GM23338 (cell line): ENCODE data around the gene NELL2. TPM values are rescaled to one million over a fixed set of nuclear protein-coding genes. Genes with fewer than 3 reads are reported as not detected.

Source experiments
- ATAC-seq: fragments of 200-7000 bp; cut with Tn5 transposase; 3 replicates; pipeline ENCODE4 v1.9.1; 2020
- DNase-seq: peaks from one replicate; pipeline ENCODE4 v3.0.0-alpha.2; 2015; ENCODE audit warnings: low spot score
- H2AFZ ChIP-seq: fragments of 200-600 bp; sonication (generic); 2 replicates; pipeline ENCODE4 v1.8.0; 2016; ENCODE audit warnings: antibody characterized with exemption, mild to moderate bottlenecking, moderate library complexity
- H3F3A ChIP-seq: fragments of 200-600 bp; sonication (generic); replicated peaks from 2 replicates; pipeline ENCODE4 v1.8.0; 2017; ENCODE audit warnings: antibody characterized with exemption, mixed run types, low read depth
- H3K27ac ChIP-seq: fragments of 200-600 bp; sonication (generic); 2 replicates; pipeline ENCODE4 v1.6.1; 2016; ENCODE audit warnings: low read depth
- H3K27me3 ChIP-seq: fragments of 200-600 bp; sonication (generic); 2 replicates; pipeline ENCODE4 v1.8.0; 2016; ENCODE audit warnings: mild to moderate bottlenecking, mixed run types, moderate library complexity; ENCODE audit not compliant: insufficient read depth
- H3K36me3 ChIP-seq: fragments of 200-600 bp; sonication (generic); 2 replicates; pipeline ENCODE4 v1.8.0; 2016; ENCODE audit warnings: mild to moderate bottlenecking; ENCODE audit not compliant: insufficient read depth
- H3K4me1 ChIP-seq: fragments of 200-600 bp; sonication (generic); 2 replicates; pipeline ENCODE4 v1.8.0; 2016; ENCODE audit warnings: mild to moderate bottlenecking, moderate library complexity; ENCODE audit not compliant: insufficient read depth
- H3K4me2 ChIP-seq: fragments of 200-600 bp; sonication (generic); 2 replicates; pipeline ENCODE4 v1.7.1; 2017; ENCODE audit warnings: mixed run types
- H3K4me3 ChIP-seq: fragments of 200-600 bp; sonication (generic); 2 replicates; pipeline ENCODE4 v1.6.1; 2016; ENCODE audit warnings: mixed run types
- H3K79me2 ChIP-seq: fragments of 200-600 bp; sonication (generic); replicated peaks from 2 replicates; pipeline ENCODE4 v1.8.0; 2017; ENCODE audit warnings: mild to moderate bottlenecking; ENCODE audit not compliant: insufficient read depth
- H3K9me2 ChIP-seq: fragments of 200-600 bp; sonication (generic); 2 replicates; pipeline ENCODE4 v1.8.0; 2017; ENCODE audit not compliant: insufficient read depth
- H4K20me1 ChIP-seq: fragments of 200-600 bp; sonication (generic); replicated peaks from 2 replicates; pipeline ENCODE4 v1.8.0; 2017; ENCODE audit warnings: mild to moderate bottlenecking; ENCODE audit not compliant: insufficient read depth
- H3K27ac Mint-ChIP-seq: 2 replicates; pipeline ENCODE4 v1.8.0; 2020; ENCODE audit warnings: inconsistent platforms, mild to moderate bottlenecking, moderate library complexity, mixed read lengths
- H3K27me3 Mint-ChIP-seq: 3 replicates; pipeline ENCODE4 v1.8.0; 2022; ENCODE audit warnings: low read depth, mild to moderate bottlenecking, moderate library complexity, mixed read lengths, inconsistent platforms; ENCODE audit not compliant: insufficient read depth, poor library complexity
- H3K36me3 Mint-ChIP-seq: 3 replicates; pipeline ENCODE4 v1.8.0; 2021; ENCODE audit warnings: low read depth, mild to moderate bottlenecking, inconsistent platforms, moderate library complexity, mixed read lengths
- H3K4me1 Mint-ChIP-seq: 3 replicates; pipeline ENCODE4 v1.8.0; 2020; ENCODE audit warnings: mild to moderate bottlenecking, inconsistent platforms, mixed read lengths
- H3K4me3 Mint-ChIP-seq: 3 replicates; pipeline ENCODE4 v1.8.0; 2021; ENCODE audit warnings: moderate library complexity, mild to moderate bottlenecking, inconsistent platforms, mixed read lengths
- H3K9me3 Mint-ChIP-seq: 3 replicates; pipeline ENCODE4 v1.8.0; 2020; ENCODE audit warnings: moderate library complexity, mild to moderate bottlenecking, inconsistent platforms, mixed read lengths
- CREB1 ChIP-seq: fragments of 250-450 bp; sonication (Bioruptor Pico); IDR thresholded peaks from 2 replicates; pipeline ENCODE4 v1.5.0; 2020; ENCODE audit warnings: low read depth, mild to moderate bottlenecking, moderate library complexity
- CTCF ChIP-seq, 2 experiments: fragments of 200-600 bp in 1 of 2; sonication (generic) in 1 of 2; conservative IDR thresholded peaks; 2 replicates each; pipeline versions ENCODE4 v1.5.1 to v1.6.1; 2016 to 2017; ENCODE audit warnings: antibody characterized with exemption in 2 of 2, low read depth in 2 of 2, mild to moderate bottlenecking in 2 of 2, moderate library complexity in 1 of 2
- ETS1 ChIP-seq: IDR thresholded peaks from 2 replicates; pipeline ENCODE4 v1.6.1; 2016; ENCODE audit warnings: antibody characterized with exemption
- EZH2 ChIP-seq: fragments of 200-600 bp; sonication (generic); IDR thresholded peaks from one replicate; pipeline ENCODE4 v1.8.0; 2017; ENCODE audit warnings: antibody characterized with exemption, mild to moderate bottlenecking, low read depth; ENCODE audit not compliant: unreplicated experiment
- EZH2phosphoT487 ChIP-seq: fragments of 200-600 bp; sonication (generic); IDR thresholded peaks from one replicate; pipeline ENCODE4 v1.8.1; 2018; ENCODE audit warnings: antibody characterized with exemption; ENCODE audit not compliant: unreplicated experiment
- JUNB ChIP-seq: IDR thresholded peaks from one replicate; pipeline ENCODE4 v1.6.1; 2016; ENCODE audit warnings: antibody characterized with exemption; ENCODE audit not compliant: unreplicated experiment
- NANOG ChIP-seq: IDR thresholded peaks from 2 replicates; pipeline ENCODE4 v1.6.1; 2016; ENCODE audit warnings: antibody characterized with exemption, borderline replicate concordance
- POLR2AphosphoS5 ChIP-seq: IDR thresholded peaks from 2 replicates; pipeline ENCODE4 v1.6.1; 2016; ENCODE audit warnings: antibody characterized with exemption, low read depth
- REST ChIP-seq: IDR thresholded peaks from one replicate; pipeline ENCODE4 v1.6.1; 2018; ENCODE audit warnings: antibody characterized with exemption; ENCODE audit not compliant: unreplicated experiment
- STAT1 ChIP-seq: IDR thresholded peaks from one replicate; pipeline ENCODE4 v1.6.1; 2016; ENCODE audit warnings: antibody characterized with exemption; ENCODE audit not compliant: unreplicated experiment
- ZNF114 ChIP-seq: fragments of 250-450 bp; sonication (Bioruptor Pico); IDR thresholded peaks from 2 replicates; pipeline ENCODE4 v1.5.0; 2020; ENCODE audit warnings: mild to moderate bottlenecking, moderate library complexity
- ZNF331 ChIP-seq: fragments of 250-450 bp; sonication (Bioruptor Pico); IDR thresholded peaks from 2 replicates; pipeline ENCODE4 v1.5.0; 2020; ENCODE audit warnings: low read depth, mild to moderate bottlenecking, moderate library complexity
- ZNF462 ChIP-seq: fragments of 250-450 bp; sonication (Bioruptor Pico); IDR thresholded peaks from 2 replicates; pipeline ENCODE4 v1.5.0; 2020; ENCODE audit warnings: mild to moderate bottlenecking, moderate library complexity
- polyA plus RNA-seq: library from polyadenylated mRNA; unstranded; fragments of >200 nt; fragmentation: Nextera tagmentation; extraction: Ambion mirVana; gene quantifications from 2 replicates; pipeline ENCODE4 v1.2.1, GENCODE V29; 2016
- total RNA-seq: library from RNA; depleted of rRNA; stranded (reverse); fragments of >200 nt; shearing (Covaris generic); gene quantifications from 2 replicates; pipeline ENCODE4 v1.2.3, GENCODE V29; 2014

The NELL2 gene
- total and polyA plus RNA-seq, 2 experiments from 2014 or later: 25.1 to 99.5 TPM

- no peak for TF ChIP-seq ZNF462 (CRISPR knock-in tag)
- no peak for TF ChIP-seq POLR2AphosphoS5
- TF ChIP-seq ETS1: no peak
- no peak for TF ChIP-seq REST
- no peak for TF ChIP-seq CREB1 (CRISPR knock-in tag)
- TF ChIP-seq ZNF331: no peak
- no peak for TF ChIP-seq CTCF (conservative IDR thresholded peaks at IDR 0.05; ENCODE audit: low read depth in 2 of 2)
- TF ChIP-seq EZH2phosphoT487: no peak
- TF ChIP-seq ZNF114 (CRISPR knock-in tag): no peak
- TF ChIP-seq EZH2: no peak
- TF ChIP-seq NANOG: no peak
- no peak for TF ChIP-seq STAT1
- no peak for TF ChIP-seq JUNB
- Mint-ChIP-seq H3K36me3 (no peaks in the 10 kb centered on the region), H3K9me3 (no peaks in the 10 kb centered on the region), H3K27me3 (no peaks in the 10 kb centered on the region), H3K4me3 (no peak overlapping the region), H3K27ac (no peak overlapping the region), H3K4me1 (no peaks in the 10 kb centered on the region; the same call in 1 of the 3 replicates)
- Histone ChIP-seq H3K27me3 (no peaks in the 10 kb centered on the region), H4K20me1 (no peaks in the 10 kb centered on the region), H3F3A (no peaks in the 10 kb centered on the region), H3K4me2 (no peak overlapping the region), H3K36me3 (no peaks in the 10 kb centered on the region), H3K4me1 (no peaks in the 10 kb centered on the region; the same call in 1 of the 2 replicates), H3K4me3 (no peak overlapping the region), H3K79me2 (no peaks in the 10 kb centered on the region), H2AFZ (no peak overlapping the region), H3K27ac (no peak overlapping the region), H3K9me2 (no peaks in the 10 kb centered on the region)
- ATAC-seq: no peak
- DNase-seq: no peak
Observed at GRCh38 chr12:44921736-44922135, 45.6 kb upstream of the NELL2 start.
